Left cardiac atrium (tissue), 4 donors: ENCODE data around the gene NSA2. TPM values are rescaled to one million over a fixed set of nuclear protein-coding genes. Genes with fewer than 3 reads are reported as not detected.
A peak's percentile ranks its signal among the peaks of the same experiment; 100 is the strongest.
"Not testable (repeated sequence)": the region's sequence is repeated elsewhere in the genome, so short reads cannot be mapped to it uniquely, and the experiment has no call there.

Source experiments
- ATAC-seq, 2 donors: fragments of 200-7000 bp; cut with Tn5 transposase; one replicate each; pipeline ENCODE4 v1.9.1; 2020; ENCODE audit warnings: mild to moderate bottlenecking in 2 of 2, moderate library complexity in 2 of 2
- DNase-seq: peaks from one replicate; pipeline ENCODE4 v3.0.0-alpha.2; 2020
- intact Hi-C, 2 donors: fragments of 100-400 bp; cut with DNase I; formaldehyde crosslinking; loops; one replicate each; pipeline versions ENCODE4 v1.14.1 to v1.15.1; 2022 to 2023
- long read RNA-seq: library from polyadenylated mRNA; unstranded; transcript quantifications from one replicate; pipeline ENCODE4 v2.0.0, GENCODE V29; 2021
- total RNA-seq, 2 donors: library from RNA; stranded (reverse); fragmentation: NEBNext Ultra II Directional; extraction: Animal tissue kit (Norgen Biotek cat#: 25700); gene quantifications; one replicate each; pipeline ENCODE4 v1.2.1, GENCODE V29; 2021
- donor health status: DM: no; HTN: yes; CAD: no.
- donor health status: DM: no; HTN: yes; CAD: no; lungs with severe emphysema.
- donor health status: DM: yes; HTN: yes; CAD: no.
- donor health status: Dilated cardiomyopathy.

NSA2 gene
- 10 to 100 TPM; 42.1 to 71.8 TPM for total RNA-seq
- long read RNA-seq, full-length matches to known transcripts, result 4 of 5 reads
- long read RNA-seq, partial matches to known transcripts, result 0 of 5 reads
- long read RNA-seq, other reads (novel, unspliced or antisense), result 1 of 5 reads

- intact Hi-C loops, result loop anchor here (2.0 to 10.0 kb wide), 2 partner anchors 148 to 152 kb away; no protein-coding TSS in a partner anchor
- ATAC-seq, result peak; percentile 99
- DNase-seq, result peak; percentile 93
These were observed at the start of gene NSA2, which contains the start of gene GFM2 for GRCh38 chr5:74766849-74767578. NSA2 (plus strand) TSS chr5:74767249; CDS start chr5:74767361, 112 bp downstream. GFM2 (minus strand) TSS chr5:74767117; CDS start chr5:74763742, 3,375 bp downstream.

DNA sequence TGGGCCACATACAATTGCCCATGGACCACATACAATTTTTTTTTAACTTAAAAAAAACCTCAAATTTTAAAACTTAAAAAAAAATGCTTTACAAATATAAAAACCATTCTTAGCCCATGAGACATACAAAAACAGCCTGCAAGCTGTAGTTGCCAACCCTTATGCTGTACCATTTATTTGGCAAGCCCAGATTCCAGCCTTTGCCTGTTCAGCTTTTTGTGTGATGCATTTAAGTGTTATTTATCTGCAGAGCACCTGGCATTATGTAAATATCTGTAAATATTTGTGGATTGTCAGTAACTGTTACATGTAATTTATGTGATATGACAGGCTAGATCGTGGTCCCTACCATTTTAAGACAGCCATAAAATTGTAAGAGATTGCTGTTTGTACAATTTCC is 49.5 kb upstream of the NSA2 start:
- intact Hi-C loops, result no loop called here
- no peak for ATAC-seq
- no peak for DNase-seq

- intact Hi-C loops, result no loop called here
- DNase-seq (no peak), ATAC-seq (no peak)
These were observed 44.8 kb upstream of the NSA2 start for GRCh38 chr5:74722271-74722670.

- no peak for ATAC-seq
- DNase-seq, result no peak
- intact Hi-C loops, result no loop called here
These were observed 41.7 kb upstream of the NSA2 start for GRCh38 chr5:74725331-74725730.

- intact Hi-C loops, result no loop called here
- no peak for DNase-seq
These were observed 30.3 kb upstream of the NSA2 start for GRCh38 chr5:74736759-74737158.

DNA sequence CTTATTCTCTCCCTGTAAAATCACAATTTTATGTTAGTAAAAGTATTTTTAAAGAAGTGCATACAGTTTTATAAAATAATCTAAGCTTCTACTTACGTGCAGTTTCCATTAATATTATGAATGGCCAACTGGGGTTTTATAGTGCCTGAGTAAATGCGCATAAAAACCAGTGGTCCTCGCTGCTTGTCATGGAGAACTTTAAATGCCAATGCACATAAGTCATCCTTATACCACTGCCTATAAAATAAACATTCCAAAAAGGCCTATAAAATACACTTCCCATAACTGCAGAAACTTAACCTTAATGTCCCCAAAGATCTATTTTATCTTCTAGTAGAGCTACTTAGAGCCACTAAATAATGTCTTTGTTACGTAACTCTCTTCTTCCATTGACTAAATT is 28.6 kb upstream of the NSA2 start:
- intact Hi-C loops, result no loop called here
- no peak for ATAC-seq

More at GRCh38 chr5:74736759-74737158, 30.3 kb upstream of the NSA2 start:
- no peak for ATAC-seq

GRCh38 chr5:74748742-74749141 is 18.3 kb upstream of the NSA2 start:
- ATAC-seq, DNase-seq, intact Hi-C loops: not testable (repeated sequence)

More for the DNA sequence above, 28.6 kb upstream of the NSA2 start:
- DNase-seq, result no peak

GRCh38 chr5:74761241-74761640 is 5.8 kb upstream of the NSA2 start:
- ATAC-seq, result no peak
- intact Hi-C loops, result loop anchor here in 1 of 2 donors (10.0 kb wide), 1 partner anchor 154 kb away; no protein-coding TSS in a partner anchor
- DNase-seq, result no peak

- DNase-seq (no peak), ATAC-seq (no peak)
- intact Hi-C loops, result loop anchor here in 1 of 2 donors (10.0 kb wide), 1 partner anchor 152 kb away; no protein-coding TSS in a partner anchor
These were observed 4.5 kb upstream of the NSA2 start for GRCh38 chr5:74762599-74762998.

- ATAC-seq, result no peak
- DNase-seq, result no peak
- intact Hi-C loops, result loop anchor here in 1 of 2 donors (10.0 kb wide), 1 partner anchor 151 kb away; no protein-coding TSS in a partner anchor
These were observed 3.5 kb upstream of the NSA2 start for GRCh38 chr5:74763504-74763903.

DNA sequence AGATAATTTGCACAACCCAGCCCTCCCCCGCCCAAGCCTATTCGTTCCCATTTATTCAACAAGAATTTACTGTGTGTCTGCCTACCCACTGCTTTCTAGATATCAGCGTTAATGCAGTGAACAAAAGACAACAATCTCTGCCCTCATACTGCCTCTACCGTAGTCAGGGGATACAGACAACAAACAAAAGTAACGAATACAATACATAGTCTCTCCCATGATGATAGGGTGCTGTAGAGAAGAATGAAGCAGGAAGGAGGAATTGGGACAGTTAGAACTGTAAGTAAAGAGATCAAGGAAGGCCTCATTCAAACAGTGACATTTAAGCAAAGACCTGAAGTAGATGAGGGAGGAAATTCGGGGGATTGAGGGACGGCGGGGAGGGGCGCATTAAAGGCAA is 1.8 kb upstream of the NSA2 start:
- intact Hi-C loops, result loop anchor here in 1 of 2 donors (10.0 kb wide), 1 partner anchor 150 kb away; no protein-coding TSS in a partner anchor
- ATAC-seq (no peak), DNase-seq (no peak)

GRCh38 chr5:74765929-74766328 is 1.1 kb upstream of the NSA2 start:
- ATAC-seq (no peak), DNase-seq (no peak)
- intact Hi-C loops, result loop anchor here (2.0 to 10.0 kb wide), 2 partner anchors 149 to 153 kb away; no protein-coding TSS in a partner anchor

GRCh38 chr5:74766418-74766848 is 616 bp upstream of the NSA2 start:
- peak; percentile 67 to 73 for ATAC-seq
- intact Hi-C loops, result loop anchor here (2.0 to 10.0 kb wide), 2 partner anchors 148 to 152 kb away; no protein-coding TSS in a partner anchor
- DNase-seq, result no peak

DNA sequence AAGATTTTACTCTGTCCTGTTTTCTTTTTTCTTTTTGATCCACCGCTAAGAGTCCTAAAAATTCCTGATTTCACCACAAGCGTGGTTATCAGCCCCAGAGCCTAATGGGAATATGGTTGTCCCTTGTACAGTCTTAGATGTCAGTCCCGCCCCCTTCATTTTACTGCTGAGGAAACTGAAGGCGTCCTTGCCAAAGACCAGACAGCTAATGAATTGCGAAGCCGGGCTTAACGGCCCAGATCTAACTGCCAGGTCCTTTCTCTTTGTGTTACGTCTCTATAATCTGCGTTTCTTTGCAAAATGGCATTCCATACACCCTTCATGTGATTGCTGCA is 497 bp downstream of the NSA2 start:
- DNase-seq, result no peak
- intact Hi-C loops, result loop anchor here (2.0 to 10.0 kb wide), 2 partner anchors 147 to 151 kb away; no protein-coding TSS in a partner anchor
- ATAC-seq, result peak; percentile 31

DNA sequence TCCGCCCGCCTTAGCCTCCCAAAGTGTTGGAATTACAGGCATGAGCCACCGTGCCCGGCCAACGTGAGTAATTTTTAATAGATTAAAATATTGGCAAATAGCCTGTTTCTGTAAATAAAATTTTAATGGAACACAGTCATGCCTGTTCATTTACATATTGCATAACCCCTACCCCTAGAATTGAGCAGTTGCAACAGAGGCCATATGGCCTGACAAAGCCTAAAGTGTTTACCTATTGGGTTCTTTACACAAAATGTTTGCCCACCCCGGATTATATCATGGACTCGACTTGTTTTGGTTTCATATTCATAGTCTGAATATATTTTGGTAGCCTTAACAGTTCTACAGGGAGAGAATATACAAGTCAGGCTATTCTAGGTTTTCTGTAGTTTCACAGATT is 5.3 kb downstream of the NSA2 start:
- DNase-seq, result no peak
- intact Hi-C loops, result no loop called here
- no peak for ATAC-seq

GRCh38 chr5:74778609-74779008 is 11.6 kb downstream of the NSA2 start:
- intact Hi-C loops, result no loop called here
- DNase-seq (no peak), ATAC-seq (no peak)

DNA sequence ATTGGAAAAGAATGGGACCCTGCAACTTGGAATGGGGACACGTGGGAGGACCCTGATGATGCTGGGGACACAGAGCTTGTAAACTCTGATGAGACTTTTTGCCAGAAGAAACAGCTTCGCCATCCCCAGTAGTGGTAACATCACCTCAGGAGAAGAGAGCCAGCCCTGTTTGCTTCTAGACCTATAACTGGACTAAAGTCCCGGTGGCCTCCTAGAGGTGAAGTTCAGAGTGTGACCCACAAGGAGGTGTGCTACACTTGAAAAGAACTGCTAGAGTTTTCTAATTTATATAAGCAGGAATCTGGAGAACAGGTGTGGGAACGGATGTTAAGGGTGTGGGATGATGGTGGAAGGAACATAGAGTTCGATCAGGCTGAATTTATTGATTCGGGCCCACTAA is 19.8 kb downstream of the NSA2 start:
- intact Hi-C loops, result no loop called here
- DNase-seq (no peak), ATAC-seq (no peak)

- ATAC-seq, result no peak
- DNase-seq, result no peak
- intact Hi-C loops, result no loop called here
These were observed 20.4 kb downstream of the NSA2 start for GRCh38 chr5:74787424-74787823.

DNA sequence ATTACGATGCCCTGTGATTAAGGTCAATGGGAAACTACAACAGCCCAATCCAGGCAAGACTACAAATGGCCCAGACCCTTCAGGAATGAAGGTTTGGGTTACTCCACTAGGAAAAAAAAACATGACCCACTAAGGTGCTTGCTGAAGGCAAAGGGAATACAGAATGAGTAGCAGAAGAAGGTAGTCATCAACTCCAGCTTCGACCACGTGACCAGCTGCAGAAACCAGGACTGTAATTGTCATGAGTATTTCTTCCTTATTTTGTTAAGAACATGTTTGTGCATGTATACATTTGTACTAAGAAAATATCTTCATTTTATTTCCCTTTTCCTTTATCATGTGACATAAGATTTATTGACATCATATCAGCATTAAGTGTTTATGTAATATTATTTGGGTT is 24.6 kb downstream of the NSA2 start:
- intact Hi-C loops, DNase-seq, ATAC-seq: not testable (repeated sequence)
